Measurements from ENCODE around the gene BRD9.
"Not testable (repeated sequence)": the region's sequence is repeated elsewhere in the genome, so short reads cannot be mapped to it uniquely, and the experiment has no call there.

Gene BRD9

DNA sequence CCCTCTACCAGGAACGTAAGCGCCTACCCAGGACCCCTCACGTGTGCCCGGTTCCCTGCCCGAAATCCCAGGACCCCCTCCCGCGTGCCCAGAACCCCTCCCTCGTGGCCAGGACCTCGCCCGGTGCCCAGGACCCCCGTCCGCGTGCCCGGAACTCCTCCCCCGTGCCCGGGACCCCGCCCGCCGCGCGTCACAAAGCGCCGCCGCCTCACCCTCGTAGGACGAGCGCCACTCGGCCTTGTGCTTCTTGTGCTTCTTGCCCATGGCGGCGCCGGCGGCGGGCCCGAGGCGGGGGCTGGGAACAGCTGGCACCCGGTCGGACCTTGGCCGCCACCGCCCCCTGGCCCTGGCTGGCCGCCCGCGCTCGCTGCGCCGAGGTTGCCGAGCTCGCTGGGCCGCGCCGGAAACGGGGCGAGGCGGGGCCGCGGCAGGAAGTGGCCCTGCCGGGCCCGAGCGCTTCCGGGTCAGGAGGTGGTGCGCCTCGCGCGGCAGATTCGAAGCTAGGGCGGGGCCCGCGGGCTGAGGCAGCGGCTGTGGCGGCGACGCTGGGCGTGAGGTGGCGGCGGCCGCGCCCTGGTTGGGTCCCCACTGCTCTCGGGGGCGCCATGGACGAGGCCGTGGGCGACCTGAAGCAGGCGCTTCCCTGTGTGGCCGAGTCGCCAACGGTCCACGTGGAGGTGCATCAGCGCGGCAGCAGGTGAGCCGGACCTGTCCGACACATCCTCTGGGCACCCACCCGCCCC is at the start of gene BRD9, which contains the start of gene TRIP13:
Gene BRD9 (minus strand): TSS at position 408 of the 743 bp plus-strand sequence. CDS start 144 bp downstream, at position 264.
Gene TRIP13 (plus strand): TSS at position 491 of the 743 bp plus-strand sequence. CDS start 115 bp downstream, at position 606.
- peak; percentile 92 for DNase-seq

DNA sequence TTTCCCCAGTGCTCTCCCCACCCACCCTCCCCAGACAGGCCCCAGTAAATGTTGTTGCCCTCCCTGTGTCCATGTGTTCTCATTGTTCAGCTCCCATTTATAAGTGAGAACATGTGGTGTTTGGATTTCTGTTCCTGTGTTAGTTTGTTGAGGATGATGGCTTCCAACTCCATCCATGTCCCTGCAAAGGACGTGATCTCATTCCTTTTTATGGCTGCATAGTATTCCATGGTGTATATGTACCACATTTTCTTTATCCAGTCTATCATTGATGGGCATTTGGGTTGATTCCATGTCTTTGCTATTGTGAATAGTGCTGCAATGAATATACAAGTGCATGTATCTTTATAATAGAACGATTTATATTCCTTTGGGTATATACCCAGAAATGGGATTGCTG is 48.1 kb upstream of the BRD9 start:
- DNase-seq = not testable (repeated sequence)

DNA sequence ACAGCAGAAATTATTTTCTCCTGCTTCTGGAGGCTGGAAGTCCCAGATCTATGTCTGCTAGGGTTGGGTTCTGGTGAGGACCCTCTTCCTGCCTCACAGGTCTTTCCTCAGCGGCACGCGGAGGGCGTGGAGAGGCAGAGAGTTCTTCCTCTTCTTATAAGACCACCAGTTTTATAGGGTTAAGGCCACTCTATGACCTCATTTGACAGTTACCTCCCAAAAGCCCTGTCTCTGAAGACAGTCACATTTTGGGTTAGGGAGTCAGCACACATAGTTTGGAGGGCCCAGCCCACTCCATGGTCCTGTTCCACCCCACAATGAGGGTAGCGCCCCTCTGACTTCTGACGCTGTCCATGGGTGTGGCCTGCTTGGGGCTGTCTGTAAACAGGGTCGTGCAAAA is 46.8 kb upstream of the BRD9 start:
- no peak for DNase-seq

DNA sequence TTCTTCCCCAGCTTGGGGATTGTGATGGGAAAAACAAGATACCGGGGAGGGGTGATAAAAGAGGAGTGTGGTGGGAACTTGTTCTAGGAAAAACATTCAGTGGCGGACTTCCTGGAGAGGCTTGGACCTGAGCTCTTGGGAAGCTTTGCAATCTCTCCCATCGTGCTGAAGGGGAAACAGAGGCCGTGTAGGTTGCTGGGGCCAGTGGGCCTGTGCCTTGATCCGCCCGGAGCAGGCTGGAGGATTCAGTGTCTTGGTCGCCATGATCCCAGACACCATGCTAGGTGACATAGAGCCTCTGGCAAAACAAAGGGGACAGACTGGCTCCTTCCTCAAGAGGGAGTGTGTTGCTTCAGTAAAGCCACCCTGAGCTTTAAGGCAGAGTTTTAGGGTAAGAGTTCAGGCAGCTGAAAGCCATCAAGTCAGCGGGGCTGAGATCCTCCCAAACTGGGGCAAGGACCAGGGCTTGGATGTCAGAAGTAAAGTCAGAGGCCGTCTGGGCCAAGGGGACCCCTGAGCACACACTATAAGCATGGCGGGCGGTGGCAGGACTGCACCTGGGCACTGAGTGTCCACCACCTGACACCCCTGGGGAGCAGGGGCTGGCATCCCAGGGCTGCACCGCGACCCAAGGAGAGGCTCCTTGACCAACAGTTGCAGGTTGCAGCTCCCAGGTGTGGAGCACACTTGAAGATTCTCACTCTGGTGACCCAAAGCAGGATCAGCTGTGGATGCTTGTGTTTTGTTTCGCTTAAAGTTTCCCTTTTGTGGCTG is 44.7 kb upstream of the BRD9 start:
- no peak for DNase-seq

DNA sequence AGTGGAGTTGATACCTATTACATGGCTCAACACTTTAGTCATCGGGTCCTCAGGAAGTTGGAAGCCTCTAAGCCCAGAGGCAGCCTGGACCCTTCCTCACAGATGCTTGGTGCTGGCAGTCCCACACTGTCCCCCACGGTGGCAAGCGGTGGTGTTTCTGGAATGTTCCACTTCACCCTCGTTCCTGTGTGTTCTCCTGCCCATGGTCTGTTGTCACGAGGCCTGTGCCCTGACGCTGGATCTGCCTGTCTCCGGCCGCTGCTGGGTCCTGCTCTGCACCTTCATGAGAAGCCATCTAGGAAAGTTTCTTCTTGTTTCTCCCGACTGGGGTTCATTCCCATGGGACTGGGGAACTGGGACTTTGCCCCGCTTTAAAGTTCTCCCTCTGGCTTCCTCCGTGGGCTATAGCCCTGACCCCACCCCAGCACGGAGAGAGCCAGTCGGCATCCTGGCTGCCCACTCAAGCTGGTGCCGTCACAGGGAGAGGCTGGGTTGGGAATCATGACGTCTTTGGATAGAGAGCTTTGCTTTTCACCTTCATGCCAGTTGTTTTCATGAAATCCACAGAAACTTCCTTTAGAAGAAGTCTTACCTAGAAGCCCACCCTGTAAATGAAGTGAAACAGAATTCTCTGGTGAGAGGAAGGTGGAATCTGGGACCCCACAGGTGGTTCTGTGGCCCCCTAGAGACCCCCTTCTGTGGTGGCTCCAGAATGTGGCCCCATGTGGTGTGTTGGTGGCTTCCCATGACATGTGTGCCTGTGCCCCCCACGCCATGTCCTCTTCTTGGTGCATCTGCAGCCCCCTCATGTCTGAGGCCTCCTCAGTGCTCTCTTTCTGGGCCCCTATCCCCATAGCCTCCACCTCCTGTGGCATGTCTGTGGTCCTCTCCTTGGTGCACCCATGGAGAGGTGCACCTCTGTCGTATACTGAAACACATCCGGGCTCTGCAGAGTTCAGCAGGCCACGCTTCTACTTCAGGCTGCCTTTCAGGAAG is 43.8 kb upstream of the BRD9 start:
- no peak for DNase-seq

DNA sequence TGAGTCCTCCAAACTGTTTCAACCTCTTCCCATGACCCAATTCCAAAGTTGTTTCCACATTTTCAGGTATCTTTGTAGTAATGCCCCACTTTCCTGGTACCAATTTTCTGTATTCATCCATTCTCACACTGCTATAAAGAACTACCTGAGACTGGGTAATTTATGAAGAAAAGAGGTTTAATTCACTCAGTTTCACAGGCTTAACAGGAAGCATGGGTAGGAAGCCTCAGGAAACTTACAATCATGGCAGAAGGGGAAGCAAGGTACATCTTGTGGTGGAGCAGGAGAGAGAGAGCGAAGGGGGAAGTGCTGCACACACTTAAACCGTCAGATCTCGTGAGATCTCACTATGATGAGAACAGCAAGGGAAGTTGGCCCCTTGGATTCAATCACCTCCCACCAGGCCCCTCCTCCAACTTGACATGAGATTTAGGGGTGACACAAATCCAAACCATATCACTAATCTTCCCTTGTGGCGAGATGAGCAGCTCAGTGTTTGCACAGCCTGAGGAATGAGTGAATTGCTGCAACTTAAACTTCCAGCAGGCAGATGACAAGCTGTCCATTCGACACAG is 43.0 kb upstream of the BRD9 start:
- DNase-seq = no peak

DNA sequence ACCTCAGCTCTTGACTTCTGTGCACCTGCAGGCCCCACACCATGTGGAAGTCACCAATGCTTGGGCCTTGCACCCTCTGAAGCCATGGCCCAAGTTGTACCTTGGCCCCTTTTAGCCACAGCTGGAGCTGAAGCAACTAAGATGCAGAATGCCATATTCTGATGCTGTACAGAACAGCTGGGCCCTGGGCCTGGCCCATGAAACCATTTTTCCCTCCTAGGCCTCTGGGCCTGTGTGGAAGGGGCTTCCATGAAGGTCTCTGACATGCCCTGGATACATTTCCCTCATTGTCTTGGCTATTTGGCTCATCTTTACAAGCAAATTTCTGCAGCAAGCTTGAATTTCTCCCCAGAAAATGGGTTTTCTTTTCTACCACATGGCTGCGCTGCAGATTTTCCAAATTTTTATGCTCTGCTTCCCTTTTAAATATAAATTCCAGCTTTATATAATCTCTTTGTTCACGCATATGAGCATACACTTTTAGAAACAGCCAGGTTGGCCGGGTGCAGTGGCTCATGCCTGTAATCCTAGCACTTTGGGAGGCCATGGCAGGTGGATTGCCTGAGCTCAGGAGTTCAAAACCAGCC is 41.9 kb upstream of the BRD9 start:
- not testable (repeated sequence) for DNase-seq

DNA sequence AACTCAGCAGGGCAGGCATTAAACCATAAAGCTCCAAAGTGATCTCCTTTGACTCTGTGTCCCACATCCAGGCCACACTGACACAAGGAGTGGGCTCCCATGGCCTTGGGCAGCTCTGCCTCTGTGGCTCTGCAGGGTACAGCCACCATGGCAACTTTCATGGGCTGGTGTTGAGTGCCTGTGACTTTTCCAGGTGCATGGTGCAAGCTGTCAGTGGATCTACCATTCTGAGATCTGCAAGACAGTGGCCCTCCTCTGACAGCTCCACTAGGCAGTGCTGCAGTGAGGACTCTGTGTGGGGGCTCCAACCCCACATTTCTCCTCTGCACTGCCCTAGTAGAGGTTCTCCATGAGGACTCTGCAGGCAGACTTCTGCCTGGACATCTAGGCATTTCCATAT is 41.4 kb upstream of the BRD9 start:
- DNase-seq = not testable (repeated sequence)

DNA sequence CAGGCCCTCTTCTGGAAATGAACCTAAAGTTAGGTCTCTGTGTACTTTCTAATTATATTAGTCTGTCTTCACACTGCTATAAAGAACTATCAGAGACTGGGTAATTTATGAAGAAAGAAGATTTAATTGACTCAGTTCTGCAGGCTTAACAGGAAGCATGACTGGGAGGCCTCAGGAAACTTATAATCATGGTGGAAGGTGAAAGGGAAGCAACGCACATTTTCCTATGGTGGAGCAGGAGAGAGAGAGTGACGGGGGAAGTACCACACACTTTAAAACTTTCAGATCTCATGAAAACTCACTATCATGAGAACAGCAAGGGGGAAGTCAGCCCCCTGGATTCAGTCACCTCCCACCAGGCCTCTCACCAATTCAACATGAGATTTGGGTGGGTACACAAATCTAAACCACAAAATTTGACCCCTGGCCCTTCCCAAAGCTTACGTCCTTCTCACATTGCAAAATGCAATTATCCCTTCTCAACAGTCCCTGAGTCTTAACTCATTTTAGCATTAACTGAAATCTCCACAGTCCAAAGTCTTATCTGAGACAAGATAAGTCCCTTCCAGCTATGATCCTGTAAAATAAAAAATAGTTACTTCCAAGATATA is 40.8 kb upstream of the BRD9 start:
- DNase-seq = no peak

DNA sequence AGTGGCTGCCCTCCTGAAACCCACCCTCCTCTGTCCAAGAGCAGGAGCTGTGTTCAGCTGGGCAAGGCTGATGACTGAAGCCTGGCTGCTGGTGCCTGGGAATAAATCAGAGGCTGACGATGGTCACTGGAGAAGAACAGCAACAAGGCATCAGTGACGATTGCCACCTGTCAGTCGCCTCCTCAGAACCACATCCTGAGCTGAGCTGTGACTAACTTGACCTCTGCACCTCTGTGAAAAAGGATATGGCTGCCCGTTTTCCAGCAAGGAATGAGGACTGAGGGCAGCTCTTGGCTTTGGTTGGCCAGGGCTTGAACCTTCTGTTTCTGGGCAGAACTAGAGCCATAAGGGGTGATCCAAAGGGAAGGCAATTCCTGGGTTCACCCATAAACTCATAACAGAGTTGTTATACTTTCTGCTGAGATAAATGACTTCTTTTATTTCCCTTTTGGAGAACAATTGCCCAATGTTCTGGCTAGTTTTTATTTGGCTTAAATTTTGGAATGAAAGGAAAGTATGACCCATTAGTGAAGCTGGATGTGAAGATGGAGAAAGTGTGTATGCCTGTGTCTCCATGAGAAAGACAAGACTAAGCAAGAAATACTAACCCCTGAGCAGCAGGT is 40.1 kb upstream of the BRD9 start:
- DNase-seq = no peak

DNA sequence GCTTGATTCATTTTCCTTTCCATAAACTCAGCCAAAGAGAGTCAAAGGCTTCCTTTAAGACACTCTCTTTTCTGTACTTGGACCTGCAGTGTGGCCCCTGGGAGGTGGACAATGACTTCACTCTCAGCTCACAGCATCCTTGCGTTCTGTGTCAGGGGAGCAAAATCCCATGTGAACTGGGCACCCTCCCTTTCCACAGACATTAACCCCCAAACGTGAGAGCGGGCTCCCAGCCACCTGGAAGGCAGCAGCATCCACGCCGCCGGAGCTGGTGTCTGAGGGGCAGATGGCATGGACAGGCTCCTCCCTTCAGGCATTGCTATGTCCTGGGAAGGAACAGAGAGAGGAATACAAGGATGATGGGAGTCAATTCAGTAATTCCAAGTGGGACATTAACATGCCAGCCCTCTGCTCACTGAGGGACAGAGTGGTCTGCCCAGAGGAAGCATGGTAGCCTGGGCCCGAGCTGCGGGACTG is 39.6 kb upstream of the BRD9 start:
- DNase-seq = no peak

DNA sequence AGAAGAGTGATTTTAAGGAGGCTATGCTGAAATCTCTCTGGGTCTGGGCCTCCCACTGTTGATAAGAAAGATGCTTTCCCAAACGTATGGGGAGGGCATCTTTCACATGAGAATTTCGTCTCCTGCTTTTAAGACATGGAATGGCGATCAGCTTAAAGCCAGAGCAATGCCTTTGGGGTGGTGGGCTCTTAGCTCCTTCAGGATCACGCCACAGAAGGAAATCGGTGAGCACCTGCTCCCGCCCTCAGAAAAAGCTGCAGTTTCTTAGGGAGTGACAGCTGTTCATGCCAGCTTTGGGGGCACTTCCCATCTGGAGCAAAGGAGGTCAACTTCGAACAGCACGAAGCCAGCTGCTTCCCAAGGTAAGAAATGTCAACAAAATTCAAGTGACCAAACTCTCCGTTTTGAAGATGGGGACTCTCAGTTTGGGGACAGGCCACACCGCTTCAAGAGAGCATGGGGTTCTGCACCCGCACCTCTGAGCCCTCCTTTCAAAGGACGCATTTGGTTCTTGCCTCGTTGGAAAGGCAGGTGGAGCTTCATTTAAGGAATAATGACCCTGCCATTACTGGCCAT is 39.1 kb upstream of the BRD9 start:
- DNase-seq = no peak

DNA sequence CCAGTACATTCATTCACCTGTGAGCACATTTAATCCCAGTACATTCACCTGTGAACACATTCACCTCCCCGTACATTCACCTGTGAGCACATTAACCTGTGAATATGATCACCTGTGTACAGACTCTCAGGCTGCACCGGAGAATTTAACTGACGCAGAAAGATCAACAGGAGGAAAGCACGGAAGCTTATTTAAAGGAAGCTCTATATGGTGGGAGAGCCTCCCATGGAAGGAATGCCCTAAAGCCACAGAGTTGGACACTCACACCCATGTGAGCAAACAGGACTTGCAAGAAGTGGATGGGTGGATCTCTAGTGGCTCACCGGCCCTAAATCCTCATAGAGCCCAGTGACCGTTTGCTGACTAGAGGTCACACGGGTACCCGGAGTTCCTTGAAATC is 38.3 kb upstream of the BRD9 start:
- DNase-seq = no peak

DNA sequence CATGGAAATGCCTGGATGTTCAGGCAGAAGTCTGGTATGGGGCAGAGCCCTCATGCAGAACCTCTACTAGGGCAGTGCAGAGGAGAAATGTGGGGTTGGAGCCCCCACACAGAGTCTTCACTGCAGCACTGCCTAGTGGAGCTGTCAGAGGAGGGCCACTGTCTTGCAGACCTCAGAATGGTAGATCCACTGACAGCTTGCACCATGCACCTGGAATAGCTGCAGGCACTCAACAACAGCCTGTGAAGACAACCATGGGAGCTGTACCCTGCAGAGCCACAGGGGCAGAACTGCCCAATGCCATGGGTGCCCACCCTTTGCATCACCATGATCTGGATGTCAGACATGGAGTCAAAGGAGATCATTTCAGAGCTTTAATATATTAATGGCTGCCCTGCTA is 37.0 kb upstream of the BRD9 start:
- DNase-seq = no peak

DNA sequence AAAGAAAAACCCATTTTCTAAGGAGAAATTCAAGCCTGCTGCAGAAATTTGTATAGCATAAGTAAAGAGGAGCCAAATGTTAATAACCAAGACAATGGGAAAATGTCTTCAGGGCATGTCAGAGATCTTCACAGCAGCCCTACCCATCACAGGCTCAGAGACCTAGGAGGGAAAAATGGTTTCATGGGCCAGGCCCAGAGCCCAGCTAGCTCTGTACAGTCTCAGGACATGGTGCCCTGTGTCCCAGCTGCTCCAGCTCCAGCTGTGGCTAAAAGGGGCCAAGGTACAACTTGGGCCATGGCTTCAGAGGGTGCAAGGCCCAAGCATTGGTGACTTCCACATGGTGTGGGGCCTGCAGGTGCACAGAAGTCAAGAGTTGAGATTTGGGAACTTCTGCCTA is 36.6 kb upstream of the BRD9 start:
- DNase-seq = not testable (repeated sequence)

DNA sequence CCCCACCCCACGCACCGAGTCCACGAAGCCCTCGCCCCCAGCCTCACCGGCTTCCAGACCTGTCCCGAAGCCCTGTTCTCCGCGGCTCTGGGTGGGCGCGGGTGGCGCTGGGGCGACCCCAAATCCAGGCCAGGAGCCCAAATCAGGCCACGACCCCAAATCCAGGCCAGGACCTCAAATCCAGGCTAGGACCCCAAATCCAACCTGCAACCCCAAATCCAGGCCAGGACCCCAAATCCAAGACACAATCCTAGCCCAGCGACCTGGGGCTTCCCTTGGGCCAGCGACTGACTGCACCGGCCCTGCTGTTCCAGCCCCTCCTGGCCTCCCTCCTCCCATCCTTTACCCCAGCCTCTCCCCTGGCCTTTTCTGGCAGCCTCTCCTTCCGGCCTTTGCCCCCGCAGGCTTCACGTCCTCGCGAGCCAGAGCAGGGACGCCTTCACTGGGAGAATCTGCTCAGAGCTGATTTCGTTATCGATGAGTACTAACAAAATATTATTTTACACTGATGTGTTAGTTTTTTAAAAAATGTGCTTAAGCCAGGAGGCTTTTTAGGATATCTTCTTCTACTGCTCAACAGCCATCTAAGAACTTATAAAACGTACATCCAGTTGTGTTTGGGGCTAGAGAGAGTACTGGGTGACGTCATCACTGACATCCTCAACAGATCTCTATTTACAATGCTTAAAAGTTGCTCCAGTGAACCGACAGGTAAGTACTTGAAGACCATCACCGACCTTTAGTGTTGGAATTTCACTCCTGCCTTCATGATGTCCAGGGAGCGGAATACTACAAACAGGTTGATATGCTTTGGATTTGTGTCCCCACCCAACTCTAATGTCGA is 34.8 kb upstream of the BRD9 start:
- no peak for DNase-seq

DNA sequence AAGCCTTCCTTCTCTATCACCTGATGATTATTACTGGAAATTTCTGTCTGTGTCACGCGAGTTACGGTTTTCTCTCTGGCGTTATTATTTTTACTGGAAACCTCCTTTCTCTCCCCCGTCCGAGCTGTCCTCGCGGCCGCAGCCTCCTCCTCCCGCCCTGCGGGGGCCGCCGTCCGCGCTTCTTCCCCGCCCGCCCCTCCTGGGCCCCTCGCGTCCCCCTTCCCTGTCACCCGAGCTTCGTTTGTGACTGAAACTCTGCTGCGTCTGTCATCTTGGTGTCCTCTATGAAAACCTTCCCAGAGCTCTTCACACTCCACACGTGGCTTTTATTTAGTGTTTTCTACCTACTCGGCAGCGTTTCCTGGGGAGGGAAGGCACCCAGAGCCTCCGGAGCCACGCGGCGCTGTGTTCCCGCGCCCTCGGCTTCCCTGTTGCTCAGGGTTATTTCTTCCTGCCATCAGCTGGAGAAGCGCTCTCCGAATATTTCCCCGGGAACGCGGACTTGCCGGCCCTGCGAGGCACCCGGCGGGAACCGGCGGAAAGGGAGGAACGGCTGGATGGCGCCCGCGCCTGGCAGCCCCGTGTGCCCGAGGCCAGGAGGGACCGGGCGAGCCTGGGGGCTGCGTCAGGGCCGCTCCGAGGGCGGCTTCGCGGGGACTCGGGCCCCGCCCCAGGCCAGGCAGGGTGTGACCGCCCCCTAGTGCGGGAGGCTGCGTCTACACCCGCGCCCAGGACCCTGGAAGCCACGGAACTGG is 34.0 kb upstream of the BRD9 start:
- peak; percentile 58 for DNase-seq

DNA sequence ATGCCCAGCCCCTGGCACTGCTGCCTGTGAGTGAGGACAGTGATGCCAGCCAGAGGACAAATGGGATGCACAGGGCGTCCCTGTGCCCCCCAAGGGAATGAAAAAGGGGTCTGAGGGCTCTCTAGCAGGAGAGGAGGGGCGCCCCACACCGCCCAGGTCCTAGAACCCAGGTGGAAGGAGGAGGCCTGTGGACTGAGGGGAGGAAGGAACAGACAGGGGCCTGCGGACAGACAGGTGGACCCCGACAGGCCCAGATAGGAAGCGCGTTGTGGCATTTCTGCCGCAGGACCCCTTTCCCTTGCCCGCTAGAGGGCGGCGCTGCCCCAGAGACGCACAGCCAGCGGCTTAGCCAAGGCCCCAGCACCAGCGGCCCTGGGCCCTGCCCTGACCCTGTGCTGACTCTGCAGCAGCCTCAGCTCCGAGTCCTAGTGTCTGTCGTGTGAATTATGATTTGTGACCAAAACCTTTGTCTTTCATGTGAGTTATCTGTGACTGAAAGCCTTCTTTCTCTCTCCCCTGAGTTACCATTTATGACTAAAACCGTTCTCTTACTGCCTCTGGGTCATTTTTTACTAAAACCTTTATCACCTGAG is 30.8 kb upstream of the BRD9 start:
- peak; percentile 86 for DNase-seq
